A673 (cell line): Measurements from ENCODE around the gene NELL1. TPM values are rescaled to one million over a fixed set of nuclear protein-coding genes. Genes with fewer than 3 reads are reported as not detected.
"Not testable (repeated sequence)": the region's sequence is repeated elsewhere in the genome, so short reads cannot be mapped to it uniquely, and the experiment has no call there.

ENCODE experiments used
- BruUV-seq: library from RNA; stranded (reverse); fragments of 400-500 nt; replicated peaks from 2 replicates; lab custom pipeline; 2021; lab: Mats Ljungman, UMichigan
- CTCF ChIA-PET: fragments of 300-600 bp; sonication (Branson Sonifier 250); formaldehyde crosslinking; loops from one replicate; lab custom pipeline; 2022; ENCODE audit warnings: antibody characterized with exemption; lab: Charles Lee
- POLR2A ChIA-PET: fragments of 300-600 bp; sonication (Branson Sonifier 250); formaldehyde crosslinking; loops from one replicate; lab custom pipeline; 2022; ENCODE audit warnings: antibody characterized with exemption; ENCODE audit not compliant: low non-redundant PET; lab: Charles Lee
- DNase-seq: peaks from one replicate; pipeline ENCODE4 v3.0.0-alpha.2; 2015; ENCODE audit warnings: low spot score
- H3K27ac ChIP-seq: fragments of 200-600 bp; sonication (generic); 2 replicates; pipeline ENCODE4 v1.5.1; 2016; ENCODE audit warnings: mixed run types, low read depth, mild to moderate bottlenecking, mixed read lengths, antibody characterized with exemption, low read length; ENCODE audit not compliant: poor library complexity, severe bottlenecking
- H3K27me3 ChIP-seq: fragments of 200-600 bp; sonication (generic); replicated peaks from 2 replicates; pipeline ENCODE4 v1.6.1; 2017; ENCODE audit warnings: mixed run types, low read depth, mild to moderate bottlenecking, mixed read lengths, antibody characterized with exemption, low read length; ENCODE audit not compliant: insufficient read depth, poor library complexity
- H3K36me3 ChIP-seq: fragments of 200-600 bp; sonication (generic); 2 replicates; pipeline ENCODE4 v1.6.1; 2016; ENCODE audit warnings: mixed run types, mild to moderate bottlenecking, mixed read lengths, antibody characterized with exemption, low read length; ENCODE audit not compliant: insufficient read depth, poor library complexity, severe bottlenecking
- H3K4me1 ChIP-seq: fragments of 200-600 bp; sonication (generic); 2 replicates; pipeline ENCODE4 v1.6.1; 2017; ENCODE audit warnings: mixed run types, mild to moderate bottlenecking, mixed read lengths, antibody characterized with exemption, low read length; ENCODE audit not compliant: insufficient read depth, poor library complexity, severe bottlenecking
- H3K4me3 ChIP-seq: fragments of 200-600 bp; sonication (generic); 2 replicates; pipeline ENCODE4 v1.5.1; 2016; ENCODE audit warnings: low read depth, mixed run types, mild to moderate bottlenecking, mixed read lengths, low read length; ENCODE audit not compliant: poor library complexity, severe bottlenecking
- H3K9me3 ChIP-seq: fragments of 200-600 bp; sonication (generic); 2 replicates; pipeline ENCODE4 v1.6.1; 2016; ENCODE audit warnings: mixed run types, low read depth, mild to moderate bottlenecking, mixed read lengths, antibody characterized with exemption, low read length; ENCODE audit not compliant: poor library complexity, severe bottlenecking
- EZH2 ChIP-seq: fragments of 200-600 bp; sonication (generic); IDR thresholded peaks from 2 replicates; pipeline ENCODE4 v1.6.1; 2017; ENCODE audit warnings: borderline replicate concordance, low read depth, mild to moderate bottlenecking, mixed read lengths, antibody characterized with exemption, low read length; ENCODE audit not compliant: poor library complexity, severe bottlenecking
- intact Hi-C: fragments of 100-400 bp; cut with micrococcal nuclease; formaldehyde crosslinking; loops from one replicate; pipeline ENCODE4 v1.10.0; 2022; ENCODE audit not compliant: unreplicated experiment
- total RNA-seq: library from RNA; stranded (reverse); gene quantifications from 2 replicates; pipeline ENCODE4 v1.2.3, GENCODE V29; 2021
- TF ChIP-seq, protein P1 (sequence below): fragments of 300-800, 200-600 bp; sonication (generic); conservative IDR thresholded peaks from 2 replicates; pipeline ENCODE4 v1.5.1; 2017; ENCODE audit warnings: low read depth, mild to moderate bottlenecking, antibody characterized with exemption, low read length, moderate library complexity, mixed read lengths

Gene NELL1
- total RNA-seq, 1 experiment from 2014 or later: 0.32 TPM

GRCh38 chr11:21133722-21134121 is 464.3 kb downstream of the NELL1 start:
- Histone ChIP-seq H3K27me3 (no peaks in the 10 kb centered on the region), H3K27ac (no peak overlapping the region), H3K4me1 (no peaks in the 10 kb centered on the region), H3K36me3 (no peaks in the 10 kb centered on the region), H3K4me3 (no peak overlapping the region), H3K9me3 (no peaks in the 10 kb centered on the region)
- no TSS peak for BruUV-seq
- ChIA-PET CTCF (no interaction called here), POLR2A (no interaction called here)
- TF ChIP-seq, protein P1, sequence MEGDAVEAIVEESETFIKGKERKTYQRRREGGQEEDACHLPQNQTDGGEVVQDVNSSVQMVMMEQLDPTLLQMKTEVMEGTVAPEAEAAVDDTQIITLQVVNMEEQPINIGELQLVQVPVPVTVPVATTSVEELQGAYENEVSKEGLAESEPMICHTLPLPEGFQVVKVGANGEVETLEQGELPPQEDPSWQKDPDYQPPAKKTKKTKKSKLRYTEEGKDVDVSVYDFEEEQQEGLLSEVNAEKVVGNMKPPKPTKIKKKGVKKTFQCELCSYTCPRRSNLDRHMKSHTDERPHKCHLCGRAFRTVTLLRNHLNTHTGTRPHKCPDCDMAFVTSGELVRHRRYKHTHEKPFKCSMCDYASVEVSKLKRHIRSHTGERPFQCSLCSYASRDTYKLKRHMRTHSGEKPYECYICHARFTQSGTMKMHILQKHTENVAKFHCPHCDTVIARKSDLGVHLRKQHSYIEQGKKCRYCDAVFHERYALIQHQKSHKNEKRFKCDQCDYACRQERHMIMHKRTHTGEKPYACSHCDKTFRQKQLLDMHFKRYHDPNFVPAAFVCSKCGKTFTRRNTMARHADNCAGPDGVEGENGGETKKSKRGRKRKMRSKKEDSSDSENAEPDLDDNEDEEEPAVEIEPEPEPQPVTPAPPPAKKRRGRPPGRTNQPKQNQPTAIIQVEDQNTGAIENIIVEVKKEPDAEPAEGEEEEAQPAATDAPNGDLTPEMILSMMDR: no peak
- TF ChIP-seq EZH2: no peak
- DNase-seq: no peak
- intact Hi-C loops: no loop called here

- POLR2A ChIA-PET: no interaction called here
Observed at GRCh38 chr11:21137803-21138202, 468.4 kb downstream of the NELL1 start.

GRCh38 chr11:21141557-21141956 is 472.2 kb downstream of the NELL1 start:
- H3K4me3 ChIP-seq, H3K27me3 ChIP-seq, H3K9me3 ChIP-seq, H3K27ac ChIP-seq, intact Hi-C loops, H3K4me1 ChIP-seq, H3K36me3 ChIP-seq, POLR2A ChIA-PET, BruUV-seq, DNase-seq: not testable (repeated sequence)
- CTCF ChIA-PET: interaction anchor here (0.6 kb wide), 1 partner anchor 1011 kb away, joined by 3 read pairs; no protein-coding TSS in a partner anchor

More at GRCh38 chr11:21137803-21138202, 468.4 kb downstream of the NELL1 start:
- intact Hi-C loops: loop anchor here (5.0 kb wide), 1 partner anchor 49 kb away; no protein-coding TSS in a partner anchor
- no peak overlapping the region for H3K4me3 ChIP-seq
- no peak overlapping the region for H3K27ac ChIP-seq
- H3K4me1 ChIP-seq: no peaks in the 10 kb centered on the region
- no peaks in the 10 kb centered on the region for H3K27me3 ChIP-seq
- CTCF ChIA-PET: no interaction called here
- no peaks in the 10 kb centered on the region for H3K9me3 ChIP-seq
- DNase-seq: no peak
- BruUV-seq: no TSS peak
- H3K36me3 ChIP-seq: no peaks in the 10 kb centered on the region
- TF ChIP-seq, protein P1: no peak
- no peak for TF ChIP-seq EZH2

DNA sequence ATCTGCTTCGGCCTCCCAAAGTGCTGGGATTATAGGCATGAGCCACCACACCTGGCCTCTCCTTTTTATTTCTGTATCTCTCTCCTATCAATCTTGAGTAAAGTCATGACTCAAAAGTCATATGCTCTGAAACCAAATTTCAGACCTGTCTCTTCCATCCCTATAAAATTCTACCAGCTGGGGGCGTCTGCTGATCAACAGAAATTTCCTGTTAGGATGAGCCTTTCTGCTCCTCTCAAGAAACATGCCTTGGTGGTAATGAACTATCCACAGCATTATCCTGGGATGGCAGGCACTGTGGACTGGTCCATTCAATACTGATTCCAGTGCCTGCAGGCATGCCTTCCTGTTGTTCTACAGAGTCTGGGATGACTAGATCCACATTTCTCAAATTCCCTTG is 472.6 kb downstream of the NELL1 start:
- H3K4me1 ChIP-seq: no peaks in the 10 kb centered on the region
- ChIA-PET CTCF (interaction anchor here (0.6 kb wide), 1 partner anchor 1010 kb away, joined by 3 read pairs; no protein-coding TSS in a partner anchor), POLR2A (no interaction called here)
- H3K9me3 ChIP-seq: no peaks in the 10 kb centered on the region
- TF ChIP-seq EZH2: no peak
- TF ChIP-seq, protein P1: peak; percentile 50; the same call in 1 of the 2 replicates
- no peak overlapping the region for H3K4me3 ChIP-seq
- H3K36me3 ChIP-seq: no peaks in the 10 kb centered on the region
- no peak overlapping the region for H3K27ac ChIP-seq
- peak; percentile 48 for DNase-seq
- no peaks in the 10 kb centered on the region for H3K27me3 ChIP-seq
- intact Hi-C loops: loop anchor here (2.0 kb wide), 1 partner anchor 371 kb away; no protein-coding TSS in a partner anchor
- no TSS peak for BruUV-seq
